Effector memory CD8-positive, alpha-beta T cell (primary cell): ENCODE data around the gene SIRT7.

ENCODE experiments used
- ATAC-seq: fragments of 150-1000 bp; cut with Tn5 transposase; replicated peaks from 2 replicates; pipeline ENCODE4 v1.10.0; 2021; ENCODE audit warnings: mild to moderate bottlenecking, moderate library complexity
- DNase-seq, 3 experiments: peaks; one replicate each; pipeline ENCODE4 v3.0.0; 2021
- H3K27ac Mint-ChIP-seq, 2 donors: one replicate each; pipeline ENCODE4 v1.8.0; 2022; ENCODE audit warnings: mild to moderate bottlenecking in 2 of 2, mixed read lengths in 2 of 2, moderate library complexity in 2 of 2
- H3K27me3 Mint-ChIP-seq, 2 donors: one replicate each; pipeline ENCODE4 v1.8.0; 2022; ENCODE audit warnings: mixed read lengths in 2 of 2
- H3K36me3 Mint-ChIP-seq: one replicate; pipeline ENCODE4 v1.8.0; 2022; ENCODE audit warnings: mild to moderate bottlenecking, moderate library complexity, mixed read lengths; ENCODE audit not compliant: insufficient read depth
- H3K4me1 Mint-ChIP-seq, 2 donors: one replicate each; pipeline ENCODE4 v1.8.0; 2022; ENCODE audit warnings: low read depth in 2 of 2, mixed read lengths in 2 of 2
- H3K4me3 Mint-ChIP-seq, 2 donors: one replicate each; pipeline ENCODE4 v1.8.0; 2022; ENCODE audit warnings: mild to moderate bottlenecking in 2 of 2, mixed read lengths in 2 of 2, moderate library complexity in 2 of 2
- H3K9me3 Mint-ChIP-seq, 2 donors: one replicate each; pipeline ENCODE4 v1.8.0; 2022; ENCODE audit warnings: mixed read lengths in 2 of 2
- total RNA-seq, 9 experiments: gene quantifications; one replicate each; lab custom pipeline; 2026; lab: John Stamatoyannopoulos, UW

Gene SIRT7, protein sequence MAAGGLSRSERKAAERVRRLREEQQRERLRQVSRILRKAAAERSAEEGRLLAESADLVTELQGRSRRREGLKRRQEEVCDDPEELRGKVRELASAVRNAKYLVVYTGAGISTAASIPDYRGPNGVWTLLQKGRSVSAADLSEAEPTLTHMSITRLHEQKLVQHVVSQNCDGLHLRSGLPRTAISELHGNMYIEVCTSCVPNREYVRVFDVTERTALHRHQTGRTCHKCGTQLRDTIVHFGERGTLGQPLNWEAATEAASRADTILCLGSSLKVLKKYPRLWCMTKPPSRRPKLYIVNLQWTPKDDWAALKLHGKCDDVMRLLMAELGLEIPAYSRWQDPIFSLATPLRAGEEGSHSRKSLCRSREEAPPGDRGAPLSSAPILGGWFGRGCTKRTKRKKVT
- 44.4 to 70.8 (median 51.4) reads per million in 9 experiments for total RNA-seq

DNA sequence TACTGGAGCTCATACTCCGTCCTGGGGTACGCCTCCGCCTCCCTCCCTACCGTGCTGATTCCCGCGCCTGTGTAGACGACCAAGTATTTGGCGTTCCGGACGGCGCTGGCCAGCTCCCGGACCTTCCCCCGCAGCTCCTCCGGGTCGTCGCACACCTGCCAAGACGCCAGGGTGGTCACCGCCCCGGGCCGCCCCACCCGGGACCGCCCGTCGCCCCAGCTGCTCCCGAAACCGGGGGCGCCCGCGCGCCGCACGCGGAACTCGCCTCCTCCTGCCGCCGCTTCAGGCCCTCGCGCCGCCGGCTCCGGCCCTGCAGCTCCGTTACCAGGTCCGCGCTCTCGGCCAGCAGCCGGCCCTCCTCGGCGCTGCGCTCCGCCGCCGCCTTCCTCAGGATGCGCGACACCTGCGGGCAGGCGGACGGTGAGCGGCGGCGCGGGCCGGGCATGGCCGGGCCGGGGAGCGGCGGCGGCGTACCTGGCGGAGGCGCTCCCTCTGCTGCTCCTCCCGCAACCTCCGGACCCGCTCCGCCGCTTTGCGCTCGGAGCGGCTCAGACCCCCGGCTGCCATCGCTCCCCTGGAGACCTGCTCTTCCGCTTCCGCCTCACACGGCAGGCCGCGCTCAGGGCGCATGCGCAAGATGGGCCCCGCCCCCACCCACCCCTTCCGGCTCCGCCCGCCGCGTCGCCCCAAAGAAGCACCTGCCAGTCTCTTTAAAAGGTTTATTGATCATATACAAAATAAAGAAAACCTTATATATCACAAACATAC lies at the start of gene SIRT7:
TSS of gene SIRT7 (minus strand) at position 612 of the 768 bp plus-strand sequence. CDS start at position 567, 45 bp downstream.
- Mint-ChIP-seq H3K9me3 (no peaks in the 10 kb centered on the region), H3K27ac (peak within 1 kb of the TSS; percentile 86 to 90), H3K4me1 (peaks cover 19 to 20% of the 10 kb centered on the region in 2 donors), H3K27me3 (no peaks in the 10 kb centered on the region), H3K4me3 (peak within 1 kb of the TSS; percentile 85 to 90), H3K36me3 (peaks cover 54% of the 10 kb centered on the region)
- DNase-seq = peak; percentile 65 to 71 (median 69)
- peak; percentile 91 for ATAC-seq

DNA sequence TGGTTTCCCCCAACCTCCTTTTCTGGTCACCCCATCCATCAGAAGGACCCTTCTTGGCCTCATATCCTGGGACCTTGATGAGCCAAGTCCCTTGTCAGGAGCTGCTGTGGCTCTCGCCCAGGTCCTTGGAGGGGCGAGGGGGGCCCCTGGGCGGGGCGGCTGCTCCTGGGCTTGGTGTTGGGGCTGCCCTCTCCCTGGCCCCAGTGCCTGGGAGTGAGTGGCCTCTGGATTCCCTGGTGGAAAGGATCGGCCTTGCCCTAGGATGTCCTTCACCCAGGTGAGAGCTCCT lies 49.2 kb upstream of the SIRT7 start:
- H3K4me3 Mint-ChIP-seq = no peak overlapping the region

DNA sequence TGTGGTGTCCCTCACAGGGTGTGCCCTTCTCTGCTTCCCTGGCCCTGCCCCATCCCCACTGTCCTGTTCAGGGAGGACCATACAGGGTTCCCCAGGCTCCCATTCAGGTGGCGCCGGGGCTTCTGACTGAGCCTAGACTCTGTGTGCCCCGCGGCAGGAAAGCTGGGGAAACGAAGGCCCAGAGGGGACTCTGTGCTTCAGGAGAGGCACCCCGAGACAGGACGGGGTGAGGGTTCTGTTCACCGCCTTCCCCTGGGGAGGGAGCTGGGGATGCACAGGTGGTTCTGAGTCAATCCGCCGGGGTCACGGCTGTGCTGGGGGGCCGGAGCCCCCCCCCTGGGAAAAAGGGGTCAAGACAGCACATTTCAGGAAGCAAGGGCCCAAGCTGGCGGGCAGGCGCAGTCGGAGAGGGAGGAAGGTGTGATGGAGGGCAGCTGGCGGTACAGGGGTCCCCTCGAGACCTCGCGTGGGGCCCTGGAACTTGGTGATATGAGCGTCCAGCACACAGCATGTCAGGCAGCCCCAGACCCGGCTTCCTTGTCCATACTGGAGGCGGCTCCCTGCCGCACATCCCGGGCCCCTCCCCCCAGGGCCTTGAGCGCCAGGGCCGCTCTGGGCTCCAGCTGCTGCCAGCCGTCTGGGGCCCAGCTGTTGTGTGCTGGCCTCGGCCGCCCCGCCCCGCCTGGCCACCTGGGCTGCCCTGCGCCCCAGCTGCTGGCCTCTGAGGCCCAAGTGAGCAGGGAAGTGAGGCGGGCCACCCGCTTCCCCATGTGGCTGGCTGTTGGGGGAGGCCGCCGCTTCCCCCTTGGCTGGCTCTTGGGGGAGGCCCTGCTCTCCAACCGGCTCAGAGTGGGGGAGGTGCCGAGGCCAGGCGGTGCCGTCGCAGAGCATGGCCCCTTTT lies 48.6 kb upstream of the SIRT7 start:
- no peak overlapping the region for H3K27ac Mint-ChIP-seq
- ATAC-seq = no peak
- no peak for DNase-seq
- H3K4me1 Mint-ChIP-seq = peaks cover 3 to 13% of the 10 kb centered on the region in 2 donors
- peaks cover 10 to 35% of the 10 kb centered on the region in 2 donors for H3K27me3 Mint-ChIP-seq
- peaks cover 5% of the 10 kb centered on the region for H3K36me3 Mint-ChIP-seq
- H3K9me3 Mint-ChIP-seq = no peaks in the 10 kb centered on the region
- peak overlapping the region in 1 of 2 donors; percentile 33 for H3K4me3 Mint-ChIP-seq

More for the DNA sequence above, 49.2 kb upstream of the SIRT7 start:
- no peak overlapping the region for H3K27ac Mint-ChIP-seq
- H3K36me3 Mint-ChIP-seq = peaks cover 5% of the 10 kb centered on the region
- ATAC-seq (no peak), DNase-seq (no peak)
- no peaks in the 10 kb centered on the region for H3K9me3 Mint-ChIP-seq
- peaks cover 10 to 31% of the 10 kb centered on the region in 2 donors for H3K27me3 Mint-ChIP-seq
- H3K4me1 Mint-ChIP-seq = peaks cover 3 to 13% of the 10 kb centered on the region in 2 donors

DNA sequence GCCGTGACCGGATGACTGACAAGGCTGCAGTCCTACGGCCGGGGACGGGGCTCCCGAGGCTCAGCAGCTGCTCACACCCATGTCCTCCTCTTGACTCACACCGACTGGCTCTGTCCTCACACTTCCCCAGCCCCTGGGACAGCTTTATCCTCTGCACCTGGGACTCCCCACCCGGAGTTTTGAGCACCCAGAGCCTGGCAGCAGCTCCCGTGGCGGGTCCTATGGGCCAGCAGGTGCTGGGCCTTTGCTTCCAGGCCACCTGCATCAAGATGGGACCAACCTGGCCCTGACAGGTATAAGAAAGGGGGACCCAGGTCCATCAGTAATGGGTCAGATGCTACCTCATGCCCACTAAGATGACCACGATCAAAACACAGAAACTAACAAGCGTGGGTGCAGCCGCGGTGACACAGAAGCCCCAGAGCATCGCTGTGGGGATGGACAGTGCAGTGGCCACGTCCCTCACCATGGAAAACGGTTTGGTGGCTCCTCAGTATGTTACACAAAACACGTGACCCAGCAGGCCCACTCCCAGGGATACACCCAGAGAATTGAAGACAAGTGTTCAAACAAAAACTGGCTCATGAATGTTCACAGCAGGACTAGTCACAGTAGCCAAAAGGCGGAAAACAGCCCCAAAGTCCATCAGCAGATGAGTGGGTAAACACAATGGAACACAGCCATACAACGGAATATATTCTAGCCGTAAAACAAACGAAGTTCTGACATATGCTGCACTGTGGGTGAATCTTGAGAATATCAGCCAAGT lies 46.3 kb upstream of the SIRT7 start:
- Mint-ChIP-seq H3K4me3 (peak overlapping the region in 1 of 2 donors; percentile 40), H3K36me3 (peaks cover 5% of the 10 kb centered on the region), H3K27me3 (peaks cover 10 to 35% of the 10 kb centered on the region in 2 donors), H3K4me1 (peaks cover 3 to 11% of the 10 kb centered on the region in 2 donors), H3K27ac (no peak overlapping the region), H3K9me3 (no peaks in the 10 kb centered on the region)
- ATAC-seq (no peak), DNase-seq (no peak)

DNA sequence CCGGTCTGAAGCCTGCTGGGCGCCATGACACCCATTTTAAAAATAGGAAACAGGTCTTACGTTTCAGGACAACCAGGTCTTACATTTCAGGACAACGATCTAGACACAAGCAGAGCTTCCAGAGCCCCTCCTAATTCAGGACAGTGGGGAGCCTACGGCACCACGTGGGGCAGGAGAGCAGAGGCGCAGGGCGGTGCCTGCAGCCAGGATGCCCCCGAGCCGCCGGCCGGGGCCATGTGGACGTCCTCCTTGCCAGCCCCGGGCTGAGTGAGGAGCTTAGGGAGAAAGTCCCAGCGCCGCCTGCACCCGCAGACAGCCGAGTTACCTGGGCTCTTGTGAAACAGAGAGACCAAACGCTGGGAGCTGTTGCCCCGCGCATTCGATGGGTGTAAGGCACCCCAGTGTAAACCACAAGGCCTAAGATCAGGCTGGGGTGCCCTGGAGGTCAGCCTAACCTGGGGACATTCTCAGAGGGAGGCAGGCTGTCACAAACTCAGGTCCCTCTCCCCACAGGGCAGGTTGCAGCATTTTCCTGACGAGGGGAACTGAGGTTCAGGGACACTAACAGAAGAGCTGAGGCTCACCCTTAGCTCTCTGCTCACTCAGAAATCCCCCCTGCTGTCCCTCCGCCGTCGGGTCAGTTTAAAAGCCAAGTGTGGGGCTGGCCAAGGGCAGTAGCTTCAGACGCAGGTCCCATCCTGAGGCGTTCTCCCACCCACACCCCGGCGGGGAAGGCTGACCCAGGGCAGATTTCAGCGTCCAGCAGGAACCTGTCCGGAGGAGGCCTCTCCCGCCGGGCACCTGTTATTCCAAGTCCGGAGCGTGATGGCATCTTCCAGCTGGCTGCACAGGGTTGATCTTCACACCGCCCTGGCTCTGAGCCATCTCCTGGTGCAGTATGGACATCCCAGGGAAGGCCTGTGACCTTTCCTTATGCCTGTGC lies 44.8 kb upstream of the SIRT7 start:
- Mint-ChIP-seq H3K27ac (no peak overlapping the region), H3K9me3 (no peaks in the 10 kb centered on the region), H3K27me3 (peaks cover 23 to 49% of the 10 kb centered on the region in 2 donors), H3K36me3 (no peaks in the 10 kb centered on the region), H3K4me3 (peak overlapping the region in 1 of 2 donors; percentile 40), H3K4me1 (peaks cover 0 to 7% of the 10 kb centered on the region in 2 donors)
- ATAC-seq (no peak), DNase-seq (no peak)

DNA sequence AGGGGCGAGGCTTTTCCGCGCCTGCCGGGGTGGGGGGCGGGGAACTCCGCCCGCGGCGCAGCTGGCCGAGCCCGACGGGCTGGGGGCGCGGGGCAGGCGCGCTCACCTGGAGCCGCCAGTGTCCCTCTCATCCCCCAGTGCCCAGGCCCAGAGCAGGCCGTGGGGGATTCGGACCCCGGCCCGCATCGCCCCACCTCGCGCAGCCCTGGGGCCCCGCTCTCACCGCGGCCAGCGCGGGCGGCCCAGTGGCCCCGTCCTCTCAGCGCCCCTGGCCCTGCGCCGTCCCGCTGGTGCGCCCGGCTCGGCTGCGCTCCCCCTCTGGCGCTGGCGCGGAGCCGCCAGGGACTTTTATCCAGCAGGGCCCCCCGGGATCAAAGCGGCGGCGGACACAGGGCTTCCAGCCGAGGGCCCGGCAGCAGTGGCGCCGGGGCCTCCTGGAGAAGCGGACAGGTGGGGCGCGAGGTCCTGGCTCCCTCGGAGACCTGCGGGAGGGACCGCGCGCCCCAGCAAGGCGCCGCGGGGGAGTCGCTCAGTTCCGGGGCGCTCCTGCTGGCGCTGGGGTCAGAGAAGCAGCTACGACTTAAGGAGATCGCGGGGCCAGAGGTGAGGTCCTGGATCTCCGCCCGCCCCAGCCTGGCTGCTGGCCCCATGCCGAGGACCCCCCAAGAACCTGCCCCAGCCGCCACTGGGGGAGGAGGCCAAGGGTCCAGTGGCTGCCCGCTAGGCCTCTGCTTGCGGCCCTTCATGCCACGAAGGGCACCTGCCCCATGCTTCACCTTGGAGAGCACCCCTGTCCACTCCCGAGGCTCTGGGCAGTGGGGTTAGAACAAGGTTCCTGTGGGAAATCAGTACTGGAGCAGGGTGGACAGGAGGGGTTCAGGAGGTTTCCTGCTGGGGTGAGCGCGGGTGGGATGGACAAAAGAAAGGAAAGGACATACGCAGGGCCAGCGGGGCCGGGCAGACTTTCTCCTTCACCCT lies 43.8 kb upstream of the SIRT7 start:
- ATAC-seq (no peak), DNase-seq (no peak)
- no peaks in the 10 kb centered on the region for H3K36me3 Mint-ChIP-seq
- H3K9me3 Mint-ChIP-seq = no peaks in the 10 kb centered on the region
- H3K4me3 Mint-ChIP-seq = no peak overlapping the region
- H3K27ac Mint-ChIP-seq = no peak overlapping the region
- H3K4me1 Mint-ChIP-seq = peaks cover 0 to 7% of the 10 kb centered on the region in 2 donors
- H3K27me3 Mint-ChIP-seq = peaks cover 27 to 59% of the 10 kb centered on the region in 2 donors

DNA sequence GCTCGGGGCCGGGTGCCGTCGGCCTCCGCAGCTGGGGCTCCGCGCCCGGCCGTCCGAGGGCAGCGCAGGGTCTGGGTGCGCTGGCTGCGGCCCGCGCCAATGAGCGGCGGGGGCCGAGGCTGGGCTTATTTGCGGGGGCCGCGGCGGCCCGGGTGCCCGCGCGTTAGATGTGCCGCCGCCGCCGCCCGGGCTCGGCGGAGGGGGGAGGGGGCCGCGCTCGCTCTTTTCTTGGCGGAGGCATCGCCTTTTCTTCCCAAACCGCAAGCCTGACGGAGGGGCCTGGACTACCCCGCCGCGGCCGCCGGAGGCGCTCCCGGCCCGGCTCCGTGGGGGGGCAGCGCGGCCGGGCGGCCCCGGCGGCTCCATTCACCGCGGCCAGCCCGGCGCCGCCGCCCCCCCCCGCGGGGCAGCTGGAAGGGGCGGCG lies 43.1 kb upstream of the SIRT7 start, which contains the start of gene NOTUM:
TSS of gene NOTUM (minus strand) at position 101 of the 425 bp plus-strand sequence. CDS start 278 bp downstream, outside the sequence.
- H3K36me3 Mint-ChIP-seq = no peaks in the 10 kb centered on the region
- no peaks in the 10 kb centered on the region for H3K9me3 Mint-ChIP-seq
- H3K4me1 Mint-ChIP-seq = peaks cover 0 to 7% of the 10 kb centered on the region in 2 donors
- no peak for ATAC-seq
- no peak for DNase-seq
- H3K4me3 Mint-ChIP-seq = peak within 1 kb of the TSS in 1 of 2 donors; percentile 33
- H3K27ac Mint-ChIP-seq = no peak within 1 kb of the TSS
- peaks cover 27 to 59% of the 10 kb centered on the region in 2 donors for H3K27me3 Mint-ChIP-seq

DNA sequence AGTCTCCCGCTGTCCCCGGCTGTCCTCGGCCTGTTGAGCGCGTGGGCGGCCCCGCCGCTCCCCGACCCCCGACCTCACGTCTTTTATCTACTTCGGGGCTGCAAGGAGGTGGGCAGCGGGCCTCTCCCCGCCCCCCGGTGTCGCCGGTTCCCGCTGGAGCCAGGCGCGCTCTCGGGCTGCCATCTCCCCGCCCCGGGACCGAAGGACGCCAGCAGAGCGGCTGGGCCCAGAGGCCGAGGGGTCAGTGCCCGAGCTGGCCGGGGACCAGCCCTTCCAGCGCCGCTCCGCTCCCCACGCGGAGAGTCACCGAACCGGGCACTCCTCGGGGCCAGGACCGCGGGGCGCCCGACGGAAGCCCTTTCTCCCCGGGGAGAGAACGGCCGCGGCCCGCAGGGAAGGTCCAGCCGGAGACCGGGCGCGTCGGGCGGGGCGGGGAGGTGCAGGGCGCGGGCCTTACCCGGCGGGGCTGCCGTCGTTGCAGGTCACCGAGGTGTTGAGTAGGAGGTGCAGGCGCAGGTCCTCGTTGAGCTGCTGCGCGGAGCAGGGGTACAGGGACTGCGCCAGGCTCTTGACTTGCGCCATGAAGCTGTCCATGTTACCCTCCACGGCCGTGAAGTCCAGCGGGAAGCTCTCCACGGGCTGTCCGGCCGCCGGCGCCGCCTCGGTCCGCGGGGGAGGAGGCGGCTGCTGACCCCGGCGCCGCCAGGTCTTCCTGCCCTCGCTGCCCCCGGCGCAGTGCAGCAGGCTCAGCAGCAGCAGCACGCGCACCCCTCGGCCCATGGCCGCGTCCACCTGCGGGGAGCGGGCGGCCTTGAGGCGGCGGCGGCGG lies 42.4 kb upstream of the SIRT7 start:
- no peak overlapping the region for H3K27ac Mint-ChIP-seq
- no peaks in the 10 kb centered on the region for H3K36me3 Mint-ChIP-seq
- DNase-seq (no peak), ATAC-seq (no peak)
- H3K9me3 Mint-ChIP-seq = no peaks in the 10 kb centered on the region
- H3K4me3 Mint-ChIP-seq = peak overlapping the region in 1 of 2 donors; percentile 33
- H3K27me3 Mint-ChIP-seq = peaks cover 27 to 59% of the 10 kb centered on the region in 2 donors
- H3K4me1 Mint-ChIP-seq = peaks cover 0 to 7% of the 10 kb centered on the region in 2 donors

DNA sequence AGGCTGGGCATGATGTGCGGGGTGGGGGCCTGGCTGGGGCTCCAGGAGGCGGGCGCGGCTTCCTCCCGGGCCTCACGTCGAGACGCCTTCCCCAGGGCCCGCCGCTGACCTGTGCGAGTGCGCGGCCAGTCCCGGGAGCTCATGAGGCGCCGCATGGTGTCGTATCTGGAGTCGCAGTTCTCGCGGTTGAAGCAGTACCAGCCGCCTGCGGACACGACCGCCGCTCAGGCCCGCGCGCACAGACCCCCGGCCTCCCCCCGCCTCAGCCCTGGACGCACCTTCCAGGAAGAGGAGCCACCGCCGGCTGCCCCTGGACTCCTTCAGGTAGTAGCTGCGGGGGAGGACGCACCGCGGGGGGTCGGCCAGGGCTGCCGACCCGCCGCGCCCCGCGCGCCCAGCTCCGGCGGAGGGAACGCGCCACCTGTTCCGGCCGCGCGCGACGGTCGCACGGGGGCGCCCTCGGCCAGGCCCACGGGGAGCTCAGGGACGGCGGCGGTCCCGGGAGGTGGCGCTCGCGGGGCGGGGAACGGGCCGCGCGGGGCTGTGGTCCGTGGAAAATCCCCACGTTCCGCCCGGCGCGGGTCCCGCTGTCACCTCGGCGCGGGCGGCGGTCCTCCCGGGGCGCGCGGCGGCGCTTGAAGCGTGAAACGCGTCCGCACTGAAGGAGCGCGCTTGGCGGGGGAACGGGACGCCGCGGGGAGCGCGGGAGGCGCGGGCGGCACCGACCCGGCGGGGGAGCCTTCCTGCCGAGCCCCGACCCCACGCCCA lies 41.6 kb upstream of the SIRT7 start:
- DNase-seq (peak; percentile 80 to 86 (median 80)), ATAC-seq (peak; percentile 93)
- H3K27me3 Mint-ChIP-seq = peaks cover 26 to 52% of the 10 kb centered on the region in 2 donors
- no peaks in the 10 kb centered on the region for H3K9me3 Mint-ChIP-seq
- H3K27ac Mint-ChIP-seq = no peak overlapping the region
- H3K4me3 Mint-ChIP-seq = peak overlapping the region; percentile 63 to 68
- H3K4me1 Mint-ChIP-seq = peaks cover 0 to 7% of the 10 kb centered on the region in 2 donors
- H3K36me3 Mint-ChIP-seq = no peaks in the 10 kb centered on the region
